Prostate gland (tissue), 2 donors: Measurements from ENCODE around the gene CCNI. TPM values are rescaled to one million over a fixed set of nuclear protein-coding genes. Genes with fewer than 3 reads are reported as not detected.

Experiments used
- total RNA-seq, 2 donors: library from RNA; depleted of rRNA; stranded (reverse); fragments of >200 nt; gene quantifications; one replicate each; pipeline ENCODE4 v1.1.0, GENCODE V29; 2016

The CCNI gene
- total RNA-seq, 2 donors from 2014 or later: 274 to 367 TPM

Other genes with a start within 250 kb of the CCNI start
- gene SOWAHB, start 177.8 kb downstream of the CCNI start, total RNA-seq: 1 to 10 TPM; 1.8 to 3.9 TPM
- gene SEPTIN11, start 126.2 kb downstream of the CCNI start, total RNA-seq: 10 to 100 TPM; 19.4 to 39.1 TPM
- gene CCNG2, start 81.2 kb upstream of the CCNI start, total RNA-seq: 100 to 1,000 TPM in 1 of 2 donors, 10 to 100 TPM in 1; 61.3 to 106 TPM